ENCODE data around the gene ZSCAN32.

DNA sequence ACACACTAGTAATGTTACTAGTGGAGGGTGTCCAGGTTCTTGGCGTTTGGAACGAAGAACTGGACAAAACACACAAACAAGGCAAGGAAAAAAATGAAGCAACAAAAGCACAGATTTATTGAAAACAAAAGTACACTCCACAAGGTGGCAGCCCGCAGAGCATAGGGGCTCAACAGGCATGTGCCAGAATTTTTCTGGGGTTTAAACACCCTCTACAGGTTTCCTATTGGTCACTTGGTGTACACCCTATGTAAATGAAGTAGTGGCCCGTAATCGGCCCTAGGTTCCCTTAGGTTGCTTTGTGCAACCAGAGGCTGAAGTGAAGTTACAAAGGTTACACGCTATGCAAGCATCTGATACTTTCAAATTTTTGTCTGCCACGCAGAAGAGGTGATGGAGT is 37.0 kb downstream of the ZSCAN32 start:
- TF ChIP-seq CTCF (IDR thresholded peaks at IDR 0.05) (no peak), POLR2A (IDR thresholded peaks at IDR 0.05) (no peak)

Measured in adrenal gland (tissue), 5 donors.